Measurements from ENCODE around the gene UNC13A. TPM values are rescaled to one million over a fixed set of nuclear protein-coding genes. Genes with fewer than 3 reads are reported as not detected.
"Not testable (repeated sequence)": the region's sequence is repeated elsewhere in the genome, so short reads cannot be mapped to it uniquely, and the experiment has no call there.

Gene UNC13A
- polyA plus RNA-seq, 5 donors, result 0.62 to 0.86 (median 0.73) TPM

GRCh38 chr19:17570791-17571190 is 117.4 kb downstream of the UNC13A start:
- DNase-seq, result no peak

- not testable (repeated sequence) for DNase-seq
These were observed 117.9 kb downstream of the UNC13A start for GRCh38 chr19:17570291-17570690.

DNA sequence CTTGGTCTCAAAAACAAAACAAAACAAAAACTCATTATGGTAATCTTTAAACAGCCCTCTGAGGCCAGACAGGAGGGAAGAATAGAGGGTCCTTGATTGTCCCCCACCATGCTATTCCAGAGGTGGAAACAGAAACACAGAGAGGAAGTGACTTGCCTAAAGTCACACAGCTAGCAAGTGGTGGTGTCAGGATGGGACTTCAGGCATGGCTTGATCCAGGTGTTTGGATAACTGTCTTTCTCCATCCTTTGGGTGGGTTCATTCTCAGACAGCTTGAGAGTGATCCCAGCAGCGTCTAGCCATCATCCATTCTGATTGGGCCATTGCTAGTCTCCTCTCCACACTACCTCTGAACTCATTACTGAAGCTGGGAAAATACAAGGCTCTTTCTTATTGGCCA is 120.2 kb downstream of the UNC13A start:
- DNase-seq, result no peak

DNA sequence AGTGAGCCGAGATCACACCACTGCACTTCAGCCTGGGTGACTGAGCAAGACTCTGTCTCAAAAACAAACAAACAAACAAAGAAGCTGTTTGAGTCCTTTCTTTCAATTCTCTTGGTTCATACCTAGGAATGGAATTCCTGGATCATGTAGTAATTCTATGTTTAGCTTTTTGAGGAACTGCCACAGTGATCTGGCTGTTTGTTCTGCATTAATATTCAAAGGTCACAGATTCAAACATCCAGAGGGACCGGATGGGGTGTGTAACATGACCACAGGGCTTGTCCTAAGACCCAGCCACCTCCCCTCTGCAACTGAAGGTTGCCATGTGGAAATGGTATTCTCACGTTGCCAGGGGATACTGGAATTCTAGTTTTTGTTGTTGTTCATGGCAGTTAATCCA is 122.5 kb downstream of the UNC13A start:
- DNase-seq, result no peak

- DNase-seq, result no peak
These were observed 123.4 kb downstream of the UNC13A start for GRCh38 chr19:17564781-17565180.

GRCh38 chr19:17562561-17562960 is 125.6 kb downstream of the UNC13A start:
- no peak for DNase-seq

GRCh38 chr19:17562097-17562496 is 126.1 kb downstream of the UNC13A start:
- DNase-seq, result no peak

- DNase-seq, result no peak
These were observed 128.0 kb downstream of the UNC13A start for GRCh38 chr19:17560205-17560595.

- DNase-seq, result no peak
These were observed 130.7 kb downstream of the UNC13A start for GRCh38 chr19:17557466-17557865.

- DNase-seq, result no peak
These were observed 131.2 kb downstream of the UNC13A start for GRCh38 chr19:17556995-17557394.

GRCh38 chr19:17555929-17556813 is 132.0 kb downstream of the UNC13A start:
- peak in 1 of 2 donors; percentile 38 for DNase-seq

DNA sequence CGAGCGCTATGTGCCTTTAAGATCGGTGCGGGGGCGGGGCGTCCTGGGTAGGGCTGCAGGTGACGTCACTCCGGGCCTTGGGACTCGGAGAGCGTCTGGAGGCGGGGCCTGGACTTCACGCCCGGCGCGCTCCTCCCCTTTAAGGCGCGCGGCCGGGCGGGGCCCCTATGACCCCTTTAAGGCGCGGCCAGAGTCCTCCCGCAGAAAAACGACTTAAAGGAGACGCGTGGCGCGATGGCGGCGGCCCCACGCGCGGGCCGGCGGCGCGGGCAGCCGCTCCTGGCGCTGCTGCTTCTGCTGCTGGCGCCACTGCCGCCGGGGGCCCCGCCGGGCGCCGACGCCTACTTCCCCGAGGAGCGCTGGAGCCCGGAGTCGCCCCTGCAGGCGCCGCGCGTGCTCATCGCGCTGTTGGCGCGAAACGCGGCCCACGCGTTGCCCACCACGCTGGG is 132.7 kb downstream of the UNC13A start, which contains the start of gene COLGALT1:
COLGALT1 (plus strand) TSS at position 170 of the 449 bp plus-strand sequence; CDS start at position 235, 65 bp downstream.
- DNase-seq, result peak; percentile 94

- DNase-seq, result no peak
These were observed 133.1 kb downstream of the UNC13A start for GRCh38 chr19:17554968-17555479.

DNA sequence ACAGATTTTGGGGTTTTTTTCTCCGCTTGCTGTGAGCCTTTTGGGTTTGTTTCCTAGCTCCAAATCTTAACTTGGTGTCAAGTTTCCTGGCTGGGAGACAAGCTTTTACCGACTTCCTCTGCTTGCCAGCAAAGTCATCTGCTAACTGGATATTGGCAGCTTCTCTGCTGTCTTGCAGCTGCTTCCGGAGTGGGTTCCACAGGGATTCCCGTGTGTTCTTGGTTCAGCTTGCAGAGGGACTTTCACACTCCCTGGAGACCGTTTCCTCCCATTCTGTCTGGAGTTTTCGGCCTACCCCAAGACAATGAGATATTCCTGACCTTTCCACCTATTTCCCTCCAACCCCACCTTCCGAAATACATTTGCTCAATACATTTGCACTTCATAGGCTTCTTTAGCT is 134.9 kb downstream of the UNC13A start:
- DNase-seq, result peak; percentile 82 to 86

DNA sequence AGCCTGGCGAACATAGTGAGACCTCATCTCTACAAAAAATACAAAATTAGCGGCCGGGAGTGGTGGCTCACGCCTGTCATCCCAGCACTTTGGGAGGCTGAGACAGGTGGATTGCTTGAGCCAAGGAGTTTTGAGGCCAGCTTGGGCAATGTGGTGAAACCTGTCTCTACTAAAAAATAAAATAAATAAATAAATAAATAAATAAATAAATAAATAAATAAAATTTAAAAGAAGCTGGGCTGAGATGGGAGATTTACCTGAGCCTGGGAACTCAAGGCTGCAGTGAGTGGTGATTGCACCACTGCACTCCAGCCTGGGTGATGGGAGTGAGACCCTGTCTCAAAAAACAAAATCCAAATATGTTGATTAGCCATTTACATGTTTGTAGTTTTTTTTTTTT is 135.4 kb downstream of the UNC13A start:
- DNase-seq, result not testable (repeated sequence)

Other genes with a start within 250 kb of the UNC13A start
- 1 to 10 TPM; 1.2 to 2.7 (median 1.7) TPM for gene TMEM221, start 239.7 kb downstream of the UNC13A start, polyA plus RNA-seq (ENCODE audit: insufficient read depth in 1 of 5, insufficient read length in 5 of 5, low replicate concordance in 1 of 5)
- gene NXNL1, start 227.4 kb downstream of the UNC13A start, polyA plus RNA-seq (ENCODE audit: insufficient read depth in 1 of 5, insufficient read length in 5 of 5, low replicate concordance in 1 of 5), result under 1 TPM in 2 of 5 donors, not detected in 3; 0.11 to 0.26 TPM
- 10 to 100 TPM; 17.0 to 28.4 (median 25.1) TPM for gene SLC27A1, start 217.8 kb downstream of the UNC13A start, polyA plus RNA-seq (ENCODE audit: insufficient read depth in 1 of 5, insufficient read length in 5 of 5, low replicate concordance in 1 of 5)
- 100 to 1,000 TPM in 1 of 5 donors, 10 to 100 TPM in 4; 55.1 to 105 (median 65.2) TPM for gene PGLS, start 176.7 kb downstream of the UNC13A start, polyA plus RNA-seq (ENCODE audit: insufficient read depth in 1 of 5, insufficient read length in 5 of 5, low replicate concordance in 1 of 5)
- gene COLGALT1, start 132.7 kb downstream of the UNC13A start, polyA plus RNA-seq (ENCODE audit: insufficient read depth in 1 of 5, insufficient read length in 5 of 5, low replicate concordance in 1 of 5), result 10 to 100 TPM; 51.9 to 71.3 (median 63.0) TPM
- 10 to 100 TPM; 22.2 to 41.4 (median 29.4) TPM for gene MAP1S, start 31.1 kb upstream of the UNC13A start, polyA plus RNA-seq (ENCODE audit: insufficient read depth in 1 of 5, insufficient read length in 5 of 5, low replicate concordance in 1 of 5)
- gene FCHO1, start 63.1 kb upstream of the UNC13A start, polyA plus RNA-seq (ENCODE audit: insufficient read depth in 1 of 5, insufficient read length in 5 of 5, low replicate concordance in 1 of 5), result 1 to 10 TPM in 3 of 5 donors, under 1 TPM in 2; 0.46 to 1.3 (median 1.2) TPM
- gene B3GNT3, start 106.8 kb upstream of the UNC13A start, polyA plus RNA-seq (ENCODE audit: insufficient read depth in 1 of 5, insufficient read length in 5 of 5, low replicate concordance in 1 of 5), result under 1 TPM in 2 of 5 donors, not detected in 3; 0.10 to 0.12 TPM
- under 1 TPM in 1 of 5 donors, not detected in 4; 0.28 TPM for gene INSL3, start 133.2 kb upstream of the UNC13A start, polyA plus RNA-seq (ENCODE audit: insufficient read depth in 1 of 5, insufficient read length in 5 of 5, low replicate concordance in 1 of 5)
- 1 to 10 TPM; 1.9 to 3.4 (median 2.8) TPM for gene JAK3, start 159.6 kb upstream of the UNC13A start, polyA plus RNA-seq (ENCODE audit: insufficient read depth in 1 of 5, insufficient read length in 5 of 5, low replicate concordance in 1 of 5)
- gene RPL18A, start 171.6 kb upstream of the UNC13A start, polyA plus RNA-seq (ENCODE audit: insufficient read depth in 1 of 5, insufficient read length in 5 of 5, low replicate concordance in 1 of 5), result 1,000 to 10,000 TPM in 3 of 5 donors, 100 to 1,000 TPM in 2; 990 to 2,008 (median 1,110) TPM
- under 1 TPM in 4 of 5 donors, not detected in 1; 0.05 to 0.13 (median 0.08) TPM for gene SLC5A5, start 183.6 kb upstream of the UNC13A start, polyA plus RNA-seq (ENCODE audit: insufficient read depth in 1 of 5, insufficient read length in 5 of 5, low replicate concordance in 1 of 5)
- 10 to 100 TPM; 36.0 to 90.2 (median 46.2) TPM for gene CCDC124, start 244.7 kb upstream of the UNC13A start, polyA plus RNA-seq (ENCODE audit: insufficient read depth in 1 of 5, insufficient read length in 5 of 5, low replicate concordance in 1 of 5)

Data from right lung (tissue), 5 donors.